K562 (cell line): Measurements from ENCODE around the gene SLC25A34. TPM values are rescaled to one million over a fixed set of nuclear protein-coding genes. Genes with fewer than 3 reads are reported as not detected.

ENCODE experiments used
- ATAC-seq: fragments of 200-7000 bp; cut with Tn5 transposase; 3 replicates; pipeline ENCODE4 v1.9.1; 2020; ENCODE audit warnings: moderate library complexity
- BruUV-seq: library from RNA; stranded (reverse); fragments of 400-500 nt; replicated peaks from 2 replicates; lab custom pipeline; 2021; lab: Mats Ljungman, UMichigan
- CTCF ChIA-PET: fragments of 300-600 bp; formaldehyde crosslinking; extraction: SDS; loops from one replicate; lab custom pipeline; 2021; ENCODE audit warnings: low intra/inter-chr PET ratio; lab: Yijun Ruan, JAX
- POLR2A ChIA-PET: fragments of 300-600, 350-650 bp; sonication (Branson Sonifier 250); formaldehyde crosslinking; extraction: SDS; loops from one replicate; lab custom pipeline; 2021; ENCODE audit warnings: antibody characterized with exemption, inconsistent platforms; lab: Yijun Ruan, JAX
- DNase-seq, 4 experiments: peaks; one replicate each; pipeline versions ENCODE4 v3.0.0 to v3.0.0-alpha.2; 2011 to 2018; ENCODE audit warnings: low spot score in 3 of 4, mixed read lengths in 3 of 4; ENCODE audit errors: extremely low read depth in 1 of 4
- FAIRE-seq: peaks from 2 replicates; lab custom pipeline; 2011; peaks lifted over from hg19 to GRCh38; lab: Jason Lieb, UNC
- H2AFZ ChIP-seq: 2 replicates; pipeline ENCODE4 v1.6.0; 2011; ENCODE audit warnings: low read depth, low read length, control low read depth, inconsistent platforms
- H3K27ac ChIP-seq: fragments of 200-600 bp; 3 replicates; pipeline ENCODE4 v1.8.0; 2011; ENCODE audit warnings: low read depth, mild to moderate bottlenecking, control low read depth, inconsistent platforms, low read length, moderate library complexity, mixed read lengths; ENCODE audit errors: extremely low read depth
- H3K27me3 ChIP-seq, 2 experiments: fragments of 300-600 bp in 1 of 2; 2 replicates in 1 of 2; 3 replicates in 1 of 2; pipeline versions ENCODE4 v1.6.0 to v1.8.0; 2011; ENCODE audit warnings: inconsistent platforms in 2 of 2, low read length in 2 of 2, mild to moderate bottlenecking in 1 of 2, mixed read lengths in 1 of 2, moderate library complexity in 1 of 2; ENCODE audit not compliant: control insufficient read depth in 2 of 2, insufficient read depth in 2 of 2
- H3K36me3 ChIP-seq: fragments of 300-600 bp; 3 replicates; pipeline ENCODE4 v1.8.0; 2011; ENCODE audit warnings: mild to moderate bottlenecking, low read length, inconsistent platforms; ENCODE audit not compliant: control insufficient read depth, insufficient read depth
- H3K4me1 ChIP-seq, 2 experiments: fragments of 200-600 bp in 1 of 2; replicated peaks in 1 of 2; 2 replicates in 1 of 2; 3 replicates in 1 of 2; pipeline versions ENCODE4 v1.5.1 to v1.8.0; 2011; ENCODE audit warnings: inconsistent platforms in 2 of 2, low read length in 2 of 2, mild to moderate bottlenecking in 1 of 2, mixed read lengths in 1 of 2, moderate library complexity in 1 of 2; ENCODE audit not compliant: control insufficient read depth in 2 of 2, insufficient read depth in 2 of 2
- H3K4me2 ChIP-seq: 2 replicates; pipeline ENCODE4 v1.6.1; 2011; ENCODE audit warnings: low read length, control low read depth, inconsistent platforms, mixed read lengths; ENCODE audit not compliant: insufficient read depth
- H3K4me3 ChIP-seq: fragments of 200-600 bp; sonication (generic), shearing (Covaris generic); 2 replicates; pipeline ENCODE4 v1.5.1; 2016; ENCODE audit warnings: control low read depth, inconsistent platforms
- H3K79me2 ChIP-seq: fragments of 200-600 bp; 3 replicates; pipeline ENCODE4 v1.8.0; 2011; ENCODE audit warnings: low read length, inconsistent platforms; ENCODE audit not compliant: control insufficient read depth, insufficient read depth
- H3K9ac ChIP-seq, 2 experiments: 2 replicates each; pipeline versions ENCODE4 v1.6.0 to v1.6.1; 2011; ENCODE audit warnings: low read depth in 2 of 2, low read length in 2 of 2, control low read depth in 1 of 2, inconsistent platforms in 1 of 2, mild to moderate bottlenecking in 1 of 2, mixed read lengths in 1 of 2; ENCODE audit not compliant: insufficient read depth in 1 of 2
- H3K9me1 ChIP-seq: one replicate; pipeline ENCODE4 v1.6.0; 2011; ENCODE audit warnings: inconsistent platforms, mild to moderate bottlenecking, low read length, moderate library complexity; ENCODE audit not compliant: control insufficient read depth, insufficient read depth
- H3K9me3 ChIP-seq: replicated peaks from 2 replicates; pipeline ENCODE4 v1.5.1; 2011; ENCODE audit warnings: low read depth, low read length, inconsistent platforms; ENCODE audit not compliant: control insufficient read depth, insufficient read depth
- H4K20me1 ChIP-seq: replicated peaks from 2 replicates; pipeline ENCODE4 v1.6.1; 2011; ENCODE audit warnings: low read length, inconsistent platforms, mixed read lengths; ENCODE audit not compliant: control insufficient read depth, insufficient read depth
- COPS2 ChIP-seq: fragments of 450-650 bp; conservative IDR thresholded peaks from 2 replicates; pipeline ENCODE4 v1.6.1; 2016; ENCODE audit warnings: mild to moderate bottlenecking, moderate library complexity
- CREB1 ChIP-seq, 2 experiments: sonication (generic) in 1 of 2; formaldehyde crosslinking in 1 of 2; IDR thresholded peaks; 2 replicates each; pipeline versions ENCODE4 v1.6.1 to v1.8.0; 2012 to 2022; ENCODE audit warnings: inconsistent platforms in 1 of 2, mild to moderate bottlenecking in 1 of 2, missing genetic modification reagents in 1 of 2, moderate library complexity in 1 of 2
- FOXP4 ChIP-seq: sonication (generic); formaldehyde crosslinking; IDR thresholded peaks from 2 replicates; pipeline ENCODE4 v1.8.0; 2022; ENCODE audit warnings: mild to moderate bottlenecking, missing genetic modification reagents, borderline replicate concordance
- ZNF347 ChIP-seq: fragments of 450-650 bp; formaldehyde crosslinking; IDR thresholded peaks from 2 replicates; pipeline ENCODE4 v1.4.0; 2020; ENCODE audit warnings: low read depth, mild to moderate bottlenecking, moderate library complexity
- WGBS: fragments of 100-300 bp; shearing (Covaris generic); methylation state at CpG from one replicate; pipeline ENCODE4 v1.1.6; 2016; ENCODE audit warnings: low coverage, mixed read lengths; ENCODE audit not compliant: insufficient coverage; ENCODE audit errors: missing lambda C conversion rate; 5-methylcytosine and 5-hydroxymethylcytosine counted together
- in situ Hi-C: fragments of 300-500 bp; cut with MboI; formaldehyde crosslinking; loops from 4 replicates; pipeline ENCODE4 v1.15.0; 2018; ENCODE audit warnings: inconsistent platforms, mixed read lengths
- intact Hi-C: fragments of 100-400 bp; cut with micrococcal nuclease; formaldehyde crosslinking; loops from 2 replicates; pipeline ENCODE4 v1.14.2; 2022
- polyA plus RNA-seq, 8 experiments: library from polyadenylated mRNA; depleted of rRNA in 4 of 8; stranded (reverse) in 5 of 8; unstranded in 3 of 8; fragments of >200 nt; fragmentation: Nextera tagmentation in 2 of 8; fragmentation: Illumina TruSeq in 1 of 8; extraction: Ambion mirVana in 2 of 8; extraction: Trizol in 1 of 8; gene quantifications; 2 replicates each; pipeline versions ENCODE4 v1.2.1 to v1.2.3, GENCODE V29; 2011 to 2014; ENCODE audit warnings: inconsistent platforms in 1 of 8, missing spikeins in 1 of 8
- total RNA-seq, 7 experiments: library from RNA; depleted of rRNA in 6 of 7; stranded (reverse); fragments of >200 nt in 6 of 7; fragmentation: Illumina TruSeq in 2 of 7; extraction: Trizol in 2 of 7; gene quantifications; 2 replicates each; pipeline versions ENCODE4 v1.2.1 to v1.2.3, GENCODE V29; 2011 to 2021; ENCODE audit warnings: low replicate concordance in 1 of 7
- TF ChIP-seq, protein P1 (sequence below), 2 experiments: fragments of 450-650 bp; IDR thresholded peaks; 2 replicates each; pipeline ENCODE4 v1.6.1; 2016; ENCODE audit warnings: mild to moderate bottlenecking in 2 of 2, borderline replicate concordance in 1 of 2, low read depth in 1 of 2, moderate library complexity in 1 of 2
- TF ChIP-seq, protein P2 (sequence below): fragments of 250-450 bp; sonication (Bioruptor Pico); IDR thresholded peaks from 2 replicates; pipeline ENCODE4 v1.8.0; 2022; ENCODE audit warnings: moderate library complexity, mild to moderate bottlenecking, inconsistent platforms

SLC25A34 gene
- total and polyA plus RNA-seq, 9 of the 15 experiments (the other 6 are each of a cell fraction or from before 2014, with no cell fraction given): 0.01 to 0.57 (median 0.16) TPM

- FAIRE-seq: no peak
- TF ChIP-seq ZNF347 (CRISPR knock-in tag) (no peak), CREB1 (IDR thresholded peaks at IDR 0.05) (no peak; the same call in 1 of the 2 replicates), CREB1 (CRISPR knock-in tag; IDR thresholded peaks at IDR 0.05) (no peak), FOXP4 (CRISPR knock-in tag) (no peak), COPS2 (no peak)
- TF ChIP-seq, protein P1, sequence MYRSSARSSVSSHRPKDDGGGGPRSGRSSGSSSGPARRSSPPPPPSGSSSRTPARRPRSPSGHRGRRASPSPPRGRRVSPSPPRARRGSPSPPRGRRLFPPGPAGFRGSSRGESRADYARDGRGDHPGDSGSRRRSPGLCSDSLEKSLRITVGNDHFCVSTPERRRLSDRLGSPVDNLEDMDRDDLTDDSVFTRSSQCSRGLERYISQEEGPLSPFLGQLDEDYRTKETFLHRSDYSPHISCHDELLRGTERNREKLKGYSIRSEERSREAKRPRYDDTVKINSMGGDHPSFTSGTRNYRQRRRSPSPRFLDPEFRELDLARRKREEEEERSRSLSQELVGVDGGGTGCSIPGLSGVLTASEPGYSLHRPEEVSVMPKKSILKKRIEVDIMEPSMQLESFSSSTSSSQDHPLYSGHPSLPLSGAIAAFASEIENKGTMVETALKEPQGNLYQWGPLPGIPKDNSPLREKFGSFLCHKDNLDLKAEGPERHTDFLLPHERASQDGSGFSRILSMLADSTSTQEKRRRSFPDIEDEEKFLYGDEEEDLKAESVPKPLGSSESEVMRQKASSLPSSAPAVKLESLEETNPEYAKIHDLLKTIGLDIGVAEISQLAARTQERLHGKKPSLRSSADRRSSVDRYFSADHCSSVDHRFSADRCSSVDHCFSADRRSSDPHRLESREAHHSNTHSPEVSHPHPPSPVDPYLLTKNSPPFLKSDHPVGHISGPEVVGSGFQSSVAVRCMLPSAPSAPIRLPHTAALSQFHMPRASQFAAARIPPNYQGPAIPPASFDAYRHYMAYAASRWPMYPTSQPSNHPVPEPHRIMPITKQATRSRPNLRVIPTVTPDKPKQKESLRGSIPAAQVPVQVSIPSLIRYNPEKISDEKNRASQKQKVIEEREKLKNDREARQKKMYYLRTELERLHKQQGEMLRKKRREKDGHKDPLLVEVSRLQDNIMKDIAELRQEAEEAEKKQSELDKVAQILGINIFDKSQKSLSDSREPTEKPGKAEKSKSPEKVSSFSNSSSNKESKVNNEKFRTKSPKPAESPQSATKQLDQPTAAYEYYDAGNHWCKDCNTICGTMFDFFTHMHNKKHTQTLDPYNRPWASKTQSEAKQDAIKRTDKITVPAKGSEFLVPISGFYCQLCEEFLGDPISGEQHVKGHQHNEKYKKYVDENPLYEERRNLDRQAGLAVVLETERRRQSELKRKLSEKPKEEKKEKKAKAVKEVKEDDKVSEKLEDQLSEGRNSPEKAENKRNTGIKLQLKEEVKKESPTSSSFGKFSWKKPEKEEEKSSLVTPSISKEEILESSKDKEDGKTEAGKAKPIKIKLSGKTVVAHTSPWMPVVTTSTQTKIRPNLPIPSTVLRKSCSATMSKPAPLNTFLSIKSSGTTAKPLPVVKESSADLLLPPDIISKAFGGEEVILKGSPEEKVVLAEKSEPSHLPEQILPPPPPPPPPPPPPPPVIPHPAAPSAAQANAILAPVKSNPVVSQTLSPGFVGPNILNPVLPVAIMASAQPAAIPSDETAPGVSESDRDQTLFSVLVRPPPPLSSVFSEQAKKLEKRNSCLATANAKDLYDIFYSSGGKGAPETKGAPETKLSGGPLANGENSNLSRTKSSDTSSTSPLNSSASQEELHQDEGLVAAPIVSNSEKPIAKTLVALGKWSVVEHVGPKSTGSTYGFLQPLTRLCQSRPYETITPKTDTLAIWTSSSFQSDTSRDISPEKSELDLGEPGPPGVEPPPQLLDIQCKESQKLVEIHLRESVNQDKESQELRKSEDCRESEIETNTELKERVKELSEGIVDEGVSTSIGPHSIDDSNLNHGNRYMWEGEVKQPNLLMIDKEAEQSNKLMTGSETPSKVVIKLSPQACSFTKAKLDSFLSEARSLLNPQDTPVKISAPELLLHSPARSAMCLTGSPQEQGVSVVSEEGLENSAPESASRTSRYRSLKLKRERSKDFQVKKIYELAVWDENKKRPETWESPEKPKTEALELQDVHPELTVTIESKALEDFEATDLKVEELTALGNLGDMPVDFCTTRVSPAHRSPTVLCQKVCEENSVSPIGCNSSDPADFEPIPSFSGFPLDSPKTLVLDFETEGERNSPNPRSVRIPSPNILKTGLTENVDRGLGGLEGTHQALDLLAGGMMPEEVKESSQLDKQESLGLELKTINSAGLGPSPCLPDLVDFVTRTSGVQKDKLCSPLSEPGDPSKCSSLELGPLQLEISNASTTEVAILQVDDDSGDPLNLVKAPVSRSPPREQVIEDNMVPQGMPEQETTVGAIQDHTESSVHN (IDR thresholded peaks at IDR 0.05; ENCODE audit: borderline replicate concordance in 1 of 2, low read depth in 1 of 2): no peak
- TF ChIP-seq, protein P2, sequence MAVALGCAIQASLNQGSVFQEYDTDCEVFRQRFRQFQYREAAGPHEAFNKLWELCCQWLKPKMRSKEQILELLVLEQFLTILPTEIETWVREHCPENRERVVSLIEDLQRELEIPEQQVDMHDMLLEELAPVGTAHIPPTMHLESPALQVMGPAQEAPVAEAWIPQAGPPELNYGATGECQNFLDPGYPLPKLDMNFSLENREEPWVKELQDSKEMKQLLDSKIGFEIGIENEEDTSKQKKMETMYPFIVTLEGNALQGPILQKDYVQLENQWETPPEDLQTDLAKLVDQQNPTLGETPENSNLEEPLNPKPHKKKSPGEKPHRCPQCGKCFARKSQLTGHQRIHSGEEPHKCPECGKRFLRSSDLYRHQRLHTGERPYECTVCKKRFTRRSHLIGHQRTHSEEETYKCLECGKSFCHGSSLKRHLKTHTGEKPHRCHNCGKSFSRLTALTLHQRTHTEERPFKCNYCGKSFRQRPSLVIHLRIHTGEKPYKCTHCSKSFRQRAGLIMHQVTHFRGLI: no peak
These were observed 29.6 kb downstream of the SLC25A34 start for GRCh38 chr1:15765495-15766194.

More at GRCh38 chr1:15765495-15766194, 29.6 kb downstream of the SLC25A34 start:
- H3K9me3 ChIP-seq: no peaks in the 10 kb centered on the region
- ChIA-PET CTCF (no interaction called here), POLR2A (interaction anchor here (0.6 to 2.1 kb wide), 7 partner anchors 8 to 186 kb away, joined by 3 to 6 read pairs (median 4); no protein-coding TSS in a partner anchor)
- no peaks in the 10 kb centered on the region for H3K79me2 ChIP-seq
- H3K9me1 ChIP-seq: no peaks in the 10 kb centered on the region
- ATAC-seq (peak; percentile 75), DNase-seq (peak; percentile 67 to 70 (median 68))
- in situ Hi-C loops: no loop called here
- 0 out of 4 replicates have a peak overlapping the region, but pooled peaks of 1 of the 2 experiments have one; percentile 14 for H3K9ac ChIP-seq
- H2AFZ ChIP-seq: no peak overlapping the region
- no peak overlapping the region for H3K4me2 ChIP-seq
- peaks cover 27 to 70% of the 10 kb centered on the region in 2 experiments for H3K27me3 ChIP-seq
- H3K4me1 ChIP-seq: peaks cover 13 to 30% of the 10 kb centered on the region in 2 experiments; a peak in 4 of 5 replicates
- WGBS: 12% methylated on average over 20 of the region's 20 CpGs
- BruUV-seq: no TSS peak
- no peaks in the 10 kb centered on the region for H3K36me3 ChIP-seq
- intact Hi-C loops: no loop called here
- no peak overlapping the region for H3K4me3 ChIP-seq
- H3K27ac ChIP-seq: no peak overlapping the region
- H4K20me1 ChIP-seq: peaks cover 3% of the 10 kb centered on the region; the same call in 1 of the 2 replicates
